GM21576 (cell line): ENCODE measurements around the gene ARID1B.
"Not testable (repeated sequence)": the region's sequence is repeated elsewhere in the genome, so short reads cannot be mapped to it uniquely, and the experiment has no call there.

ENCODE experiments used
- ATAC-seq: cut with Tn5 transposase; IDR thresholded peaks from one replicate; pipeline ENCODE4 v1.9.1; 2021; ENCODE audit warnings: mild to moderate bottlenecking, moderate library complexity; ENCODE audit not compliant: unreplicated experiment

The ARID1B gene

DNA sequence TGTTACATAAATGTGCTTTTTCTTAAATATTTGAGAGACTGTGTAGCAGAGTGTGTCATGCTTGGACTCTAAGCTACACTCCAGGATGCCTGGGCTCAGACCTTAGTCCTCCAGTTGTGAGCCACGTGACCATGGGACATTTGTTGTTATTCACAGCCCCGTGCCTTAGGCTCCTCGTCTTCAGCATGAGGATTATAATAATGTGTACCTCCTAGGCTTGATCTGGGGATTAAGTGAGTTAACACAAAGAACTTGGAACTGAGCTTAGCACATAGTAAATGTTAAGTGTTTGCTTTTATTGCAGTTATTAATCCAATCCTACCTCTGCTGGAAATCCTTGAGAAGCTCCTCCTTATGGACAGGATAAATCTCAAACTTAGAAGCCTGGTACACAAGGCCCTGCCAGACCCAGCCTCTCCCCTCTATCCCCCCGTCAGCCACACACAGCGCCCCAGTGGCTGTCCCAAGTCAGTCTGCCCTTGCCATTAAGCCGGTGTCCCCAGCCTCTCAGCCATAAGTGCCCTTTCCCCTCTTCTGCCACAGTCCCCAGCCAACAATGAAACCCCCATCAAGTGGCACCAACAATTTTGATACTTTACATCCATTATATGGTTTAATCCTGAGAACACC, 368.6 kb downstream of the ARID1B start:
- no peak for ATAC-seq

DNA sequence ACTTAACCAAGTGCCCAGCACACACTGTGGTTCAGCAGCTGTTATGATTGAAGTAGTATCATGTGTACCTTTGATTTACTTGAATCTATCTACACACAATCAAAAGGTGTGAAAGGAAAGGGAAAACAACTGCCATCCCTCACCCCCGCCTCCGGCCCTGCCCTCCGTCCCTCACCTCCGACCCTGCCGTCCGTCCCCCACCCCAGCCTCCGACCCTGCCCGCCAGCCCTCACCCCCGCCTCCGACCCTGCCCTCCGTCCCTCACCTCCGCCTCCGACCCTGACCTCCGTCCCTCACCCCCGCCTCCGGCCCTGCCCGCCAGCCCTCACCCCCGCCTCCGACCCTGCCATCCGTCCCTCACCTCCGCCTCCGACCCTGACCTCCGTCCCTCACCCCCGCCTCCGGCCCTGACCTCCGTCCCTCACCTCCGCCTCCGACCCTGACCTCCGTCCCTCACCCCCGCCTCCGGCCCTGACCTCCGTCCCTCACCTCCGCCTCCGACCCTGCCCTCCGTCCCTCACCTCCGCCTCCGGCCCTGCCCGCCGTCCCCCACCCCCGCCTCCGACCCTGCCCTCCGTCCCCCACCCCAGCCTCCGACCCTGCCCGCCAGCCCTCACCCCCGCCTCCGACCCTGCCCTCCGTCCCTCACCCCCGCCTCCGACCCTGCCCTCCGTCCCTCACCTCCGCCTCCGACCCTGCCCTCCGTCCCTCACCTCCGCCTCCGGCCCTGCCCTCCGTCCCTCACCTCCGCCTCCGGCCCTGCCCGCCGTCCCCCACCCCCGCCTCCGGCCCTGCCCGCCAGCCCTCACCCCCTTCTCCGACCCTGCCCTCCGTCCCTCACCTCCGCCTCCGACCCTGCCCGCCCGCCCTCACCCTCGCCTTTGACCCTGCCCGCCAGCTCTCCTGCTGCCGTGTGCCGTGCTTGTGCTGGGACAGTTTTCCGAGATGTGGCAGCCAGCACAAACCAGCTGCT, 370.2 kb downstream of the ARID1B start:
- not testable (repeated sequence) for ATAC-seq

DNA sequence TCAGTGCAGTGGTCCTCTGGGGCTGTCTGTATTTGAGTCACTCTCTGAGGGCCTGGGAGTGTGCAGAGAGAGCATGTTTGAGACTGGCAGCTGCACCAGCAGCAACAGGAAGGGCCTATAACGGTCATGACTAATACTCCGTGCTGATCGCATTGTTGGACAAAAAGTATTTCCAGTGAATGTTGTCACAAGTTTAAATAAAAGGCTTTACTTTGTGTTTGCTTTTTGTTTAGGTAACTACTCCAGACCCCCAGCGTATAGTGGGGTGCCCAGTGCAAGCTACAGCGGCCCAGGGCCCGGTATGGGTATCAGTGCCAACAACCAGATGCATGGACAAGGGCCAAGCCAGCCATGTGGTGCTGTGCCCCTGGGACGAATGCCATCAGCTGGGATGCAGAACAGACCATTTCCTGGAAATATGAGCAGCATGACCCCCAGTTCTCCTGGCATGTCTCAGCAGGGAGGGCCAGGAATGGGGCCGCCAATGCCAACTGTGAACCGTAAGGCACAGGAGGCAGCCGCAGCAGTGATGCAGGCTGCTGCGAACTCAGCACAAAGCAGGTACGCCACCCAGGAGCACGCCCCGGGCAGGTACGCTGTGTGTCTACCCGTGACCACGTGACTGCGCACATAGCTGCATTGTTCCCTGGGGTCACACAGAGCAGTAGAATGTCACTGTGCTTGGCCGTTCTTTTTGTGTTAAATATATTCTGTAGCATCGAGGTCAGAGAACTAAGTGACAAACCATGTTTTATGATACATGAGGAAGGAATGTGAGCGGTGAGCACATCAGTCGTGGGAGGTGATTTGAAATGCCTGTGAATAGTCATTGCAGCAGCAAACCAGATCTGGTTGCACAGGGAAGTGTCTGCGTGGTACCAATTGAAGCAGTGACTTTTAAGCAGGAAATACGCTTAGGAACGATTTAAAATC, 371.5 kb downstream of the ARID1B start:
- ATAC-seq, result no peak

DNA sequence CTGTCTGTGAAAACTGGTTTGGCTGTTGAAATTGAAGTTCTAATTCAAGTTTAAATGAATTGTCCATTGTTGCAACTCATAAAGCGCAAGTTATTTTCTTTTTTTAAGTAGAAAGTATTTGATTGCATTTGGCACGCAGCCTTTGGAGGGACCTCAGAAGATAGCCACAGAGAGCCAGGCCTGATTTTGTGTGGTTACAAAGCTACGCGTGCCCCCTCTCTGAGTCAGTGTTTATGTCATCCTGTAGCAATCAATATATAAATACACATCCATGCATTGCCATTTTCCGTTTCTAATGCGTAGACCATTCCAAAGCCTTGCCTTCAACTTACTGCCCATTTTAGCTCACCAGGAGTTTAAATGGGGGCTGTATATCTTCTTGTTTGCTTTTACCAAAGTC, 372.9 kb downstream of the ARID1B start:
- no peak for ATAC-seq

DNA sequence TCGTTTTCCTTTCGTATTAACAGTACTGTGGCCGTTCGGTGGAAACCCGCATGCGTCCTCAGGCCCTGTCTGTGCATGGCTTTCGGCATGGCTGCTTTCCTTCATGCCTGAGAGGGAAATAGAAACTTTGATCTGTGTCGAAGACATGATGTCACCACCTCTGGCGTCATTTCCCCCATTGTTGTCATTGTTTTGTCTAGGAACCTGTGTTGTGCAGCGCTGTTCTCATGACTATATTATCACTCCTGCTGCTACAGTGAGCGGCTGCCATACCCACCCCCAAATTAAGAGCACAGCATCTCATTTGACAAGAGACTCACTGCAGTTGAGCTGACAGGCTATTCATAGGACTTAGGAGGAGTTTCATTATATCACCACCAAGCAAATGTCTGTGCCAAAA, 373.9 kb downstream of the ARID1B start:
- no peak for ATAC-seq

DNA sequence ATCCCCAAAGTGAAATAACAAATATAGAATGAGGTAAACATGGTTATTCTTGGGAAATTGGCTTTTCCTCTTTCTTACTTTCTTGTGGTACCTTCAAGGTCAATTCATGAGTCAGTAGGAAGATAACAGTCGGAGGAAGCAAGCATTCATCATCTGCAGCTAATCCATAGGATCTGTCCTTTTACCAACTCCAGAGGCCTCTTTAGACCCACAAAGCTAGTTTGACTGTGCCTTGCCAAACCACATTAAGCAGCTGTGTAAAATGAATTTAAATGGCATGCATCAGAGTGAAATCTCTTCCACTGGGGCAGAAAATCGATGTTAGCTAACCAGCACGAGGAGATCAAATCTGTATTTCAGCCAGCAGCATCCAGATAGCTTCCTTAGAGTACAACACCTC, 374.8 kb downstream of the ARID1B start:
- no peak for ATAC-seq

DNA sequence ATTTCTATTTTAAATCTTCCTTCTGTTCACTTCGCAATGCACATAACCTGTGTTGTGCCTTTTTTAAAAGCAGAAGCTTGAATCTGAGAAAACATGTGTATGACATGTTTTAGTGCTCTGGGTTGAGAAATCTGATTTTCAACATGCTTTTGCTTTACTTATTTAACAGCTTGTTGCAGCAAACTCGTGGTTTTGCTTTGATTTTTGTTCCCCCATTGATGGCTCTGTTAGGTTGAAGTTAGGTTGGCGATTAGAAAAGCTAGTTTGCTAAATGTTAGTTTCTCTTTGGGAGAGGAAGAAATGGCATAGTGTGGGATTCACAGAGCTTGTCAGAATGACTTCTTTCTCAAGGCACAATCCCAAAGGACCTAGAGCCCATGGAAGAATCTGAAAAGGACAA, 375.4 kb downstream of the ARID1B start:
- ATAC-seq, result no peak

DNA sequence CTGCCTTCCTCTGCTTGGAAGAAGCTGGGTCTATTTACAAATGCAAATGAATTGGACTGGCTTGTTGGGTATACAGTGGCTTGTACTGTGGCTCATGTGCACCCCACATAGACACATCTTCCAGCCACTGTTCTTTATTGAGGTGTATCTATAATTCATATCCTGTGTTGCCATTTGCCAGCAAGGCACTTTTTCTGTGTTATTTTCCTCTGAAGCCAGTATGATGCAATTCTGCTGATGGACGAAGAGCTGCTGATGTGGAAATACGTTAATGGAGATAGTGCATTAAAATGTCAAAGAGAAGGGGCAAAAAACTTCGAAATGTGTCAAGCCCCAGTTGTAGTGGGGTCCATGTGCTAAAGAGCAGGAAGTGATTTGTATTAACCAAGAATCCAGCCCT, 378.6 kb downstream of the ARID1B start:
- no peak for ATAC-seq

DNA sequence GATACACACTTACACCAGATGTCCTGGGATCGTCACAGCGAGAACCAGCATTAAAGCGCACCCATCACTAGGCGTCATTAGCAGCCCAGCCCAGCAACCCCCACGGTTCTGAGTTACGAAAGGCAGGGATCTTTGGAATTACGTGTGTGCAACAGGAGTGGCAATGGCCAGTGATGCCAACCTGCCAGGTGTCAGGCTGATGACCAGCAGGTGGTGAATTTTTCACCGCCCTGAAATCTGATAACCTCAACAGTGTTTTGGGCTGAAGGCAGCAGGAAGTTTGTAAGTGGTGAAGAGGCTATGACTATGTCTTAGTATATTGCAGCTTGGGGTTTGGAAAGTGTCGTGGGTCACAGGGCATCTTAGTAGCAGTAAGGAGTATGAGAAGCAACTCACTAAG, 380.1 kb downstream of the ARID1B start:
- ATAC-seq, result no peak

DNA sequence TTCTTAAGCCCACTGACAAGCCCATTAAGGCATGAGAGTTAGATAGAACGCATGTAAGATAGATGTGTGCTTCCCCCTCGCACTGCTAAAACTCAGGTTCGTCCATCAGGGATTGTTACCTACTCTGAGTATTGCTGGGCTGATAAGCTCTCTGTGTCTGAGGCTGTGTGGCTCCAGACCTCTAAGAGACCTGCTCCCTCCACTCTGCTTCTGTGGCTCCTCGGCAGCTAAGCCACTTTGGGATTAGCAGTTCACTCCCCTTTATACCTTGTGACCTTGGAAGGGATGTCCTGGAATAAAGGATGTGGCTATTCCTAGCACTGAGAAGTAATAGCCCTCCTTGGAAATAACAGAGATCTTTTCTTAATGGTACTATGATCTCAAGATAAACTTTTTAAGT, 381.3 kb downstream of the ARID1B start:
- ATAC-seq, result no peak

DNA sequence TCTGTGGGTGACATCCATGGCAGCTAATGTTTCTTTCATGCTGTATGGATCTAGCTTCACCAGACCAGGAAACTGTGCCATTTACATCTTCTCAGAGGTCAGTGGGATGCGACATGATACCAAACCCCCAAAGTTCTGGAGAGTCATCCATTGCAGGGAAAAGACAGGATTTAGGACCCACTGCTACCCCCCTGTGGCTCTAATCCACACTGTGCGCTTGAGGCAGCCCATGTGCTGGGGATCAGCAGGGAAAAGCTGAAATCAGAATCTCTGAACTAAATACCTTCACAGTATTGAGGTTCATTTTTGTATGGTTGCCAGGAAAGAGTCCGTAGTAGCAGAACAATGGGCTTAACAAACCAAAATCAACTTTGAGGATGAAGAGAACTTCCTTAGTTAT, 381.7 kb downstream of the ARID1B start:
- no peak for ATAC-seq

DNA sequence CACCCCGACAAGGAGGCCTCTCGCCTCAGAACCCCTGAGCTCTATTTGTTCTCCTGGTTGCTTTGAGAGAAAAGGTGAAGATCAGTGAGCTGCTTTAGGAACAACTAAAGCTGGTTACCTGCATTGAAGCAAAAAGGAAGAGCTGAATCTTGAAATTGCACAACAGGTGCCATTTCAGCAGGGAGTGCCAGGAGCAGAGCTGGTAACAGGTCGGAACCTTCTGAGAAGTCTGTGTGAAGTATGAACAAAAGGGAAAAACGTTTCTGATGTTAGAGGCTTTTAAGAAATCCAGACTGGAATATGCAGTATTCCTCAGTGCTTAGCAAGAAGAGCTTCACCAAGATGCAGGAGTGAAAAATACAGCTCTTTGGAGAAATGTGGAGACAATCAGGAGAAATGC, 382.2 kb downstream of the ARID1B start:
- ATAC-seq, result no peak

DNA sequence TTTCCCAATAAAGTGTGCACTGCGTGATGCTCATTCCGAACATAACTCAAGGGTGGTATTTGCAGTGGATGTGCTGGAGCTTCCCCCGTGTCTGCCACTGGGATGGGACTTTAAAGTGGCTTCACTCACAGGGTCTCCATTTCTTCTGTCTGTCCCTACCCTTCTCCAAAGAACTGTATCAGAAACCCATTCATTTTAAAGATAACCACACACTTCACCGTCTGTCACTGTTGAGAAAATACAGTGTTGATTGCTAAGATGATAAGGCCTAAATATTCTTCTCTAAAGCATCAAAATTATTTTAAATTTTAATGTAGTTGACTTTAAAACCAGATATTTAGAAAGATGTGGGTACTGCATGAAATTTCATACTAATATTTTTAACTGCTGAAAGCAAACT, 384.7 kb downstream of the ARID1B start:
- ATAC-seq, result no peak

DNA sequence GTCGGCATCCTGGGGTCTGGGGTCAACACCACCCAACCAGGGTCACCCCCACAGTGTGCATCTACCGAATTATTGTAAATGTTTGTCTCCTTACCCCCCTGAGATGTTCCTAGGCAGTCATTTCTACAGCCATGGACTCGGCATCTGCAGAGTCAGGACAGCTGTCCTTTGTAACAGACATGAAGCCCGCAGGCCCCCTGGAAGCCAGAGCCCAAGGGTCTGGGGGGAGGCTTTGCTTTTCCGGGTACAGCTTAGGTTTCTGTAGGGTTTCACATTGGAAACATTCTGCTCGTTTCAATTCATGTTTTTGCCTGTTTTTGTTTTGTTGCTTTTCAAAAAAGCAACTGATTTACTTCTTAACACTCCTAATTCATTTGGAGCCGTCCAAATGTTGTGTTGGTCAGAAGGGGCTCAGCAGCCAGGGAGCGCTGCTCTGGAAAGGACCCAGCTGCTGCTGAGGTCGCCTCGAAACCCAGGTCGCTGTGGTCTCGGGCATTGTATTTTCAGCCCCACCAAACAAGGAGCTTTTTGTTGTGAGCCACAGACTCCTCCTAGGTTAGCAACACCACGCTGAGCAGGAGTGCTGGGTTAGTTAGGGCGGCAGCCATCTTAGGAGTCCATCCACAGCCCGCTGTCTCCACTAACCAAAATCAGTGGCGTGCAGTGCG, 385.7 kb downstream of the ARID1B start:
- no peak for ATAC-seq

DNA sequence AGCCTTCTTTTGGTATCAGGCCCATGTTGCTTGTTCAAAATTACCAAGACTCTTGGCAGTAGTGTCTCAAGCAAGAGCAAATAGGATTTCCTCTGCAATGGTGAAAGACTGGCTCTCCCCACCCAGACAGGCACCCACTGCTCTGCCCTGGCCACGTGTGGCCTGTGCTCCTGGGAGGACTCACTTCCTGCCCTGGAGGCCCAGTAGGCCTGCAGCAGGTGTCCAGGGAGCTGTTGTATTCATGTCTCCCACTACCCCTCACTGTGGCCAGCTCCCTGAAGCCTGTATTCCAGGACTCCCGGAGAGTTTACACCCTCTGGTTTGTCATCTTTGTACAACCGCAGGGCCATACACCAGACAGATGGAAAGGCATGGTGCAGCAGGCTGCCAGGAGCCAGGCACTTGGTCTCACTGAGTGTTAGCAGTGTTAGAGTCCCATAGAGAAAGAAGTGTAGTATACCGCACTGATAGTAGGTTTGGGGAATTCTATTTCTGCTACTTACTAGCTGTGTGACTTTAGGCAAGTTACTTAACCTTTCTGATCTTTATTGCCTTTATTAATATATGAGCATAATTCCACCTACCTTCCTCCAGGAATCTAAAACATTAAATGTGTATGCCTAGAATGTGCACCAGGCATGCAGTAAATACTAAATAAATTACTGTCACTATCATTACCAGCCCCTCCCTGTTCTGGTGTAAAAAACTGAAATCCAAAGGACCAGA, 386.4 kb downstream of the ARID1B start:
- no peak for ATAC-seq

DNA sequence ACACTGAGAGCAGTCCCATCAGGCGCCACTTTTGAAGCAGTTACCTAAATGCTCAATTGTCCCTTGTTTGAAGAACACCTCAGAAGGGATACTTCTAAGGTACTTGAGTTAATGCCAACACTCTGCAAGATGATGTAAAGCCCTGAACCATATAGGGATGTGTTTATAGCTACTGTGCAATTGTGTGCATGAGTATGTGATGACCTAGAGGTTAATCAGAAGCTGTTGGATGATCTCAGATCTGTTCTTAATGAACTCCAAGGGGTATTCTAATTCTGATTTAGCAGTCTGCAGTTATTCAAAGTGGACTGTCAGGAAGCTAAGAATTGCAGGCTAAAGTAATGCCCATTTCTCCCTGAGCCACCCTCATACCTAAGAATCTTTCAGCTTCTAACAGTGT, 387.8 kb downstream of the ARID1B start:
- ATAC-seq, result no peak

DNA sequence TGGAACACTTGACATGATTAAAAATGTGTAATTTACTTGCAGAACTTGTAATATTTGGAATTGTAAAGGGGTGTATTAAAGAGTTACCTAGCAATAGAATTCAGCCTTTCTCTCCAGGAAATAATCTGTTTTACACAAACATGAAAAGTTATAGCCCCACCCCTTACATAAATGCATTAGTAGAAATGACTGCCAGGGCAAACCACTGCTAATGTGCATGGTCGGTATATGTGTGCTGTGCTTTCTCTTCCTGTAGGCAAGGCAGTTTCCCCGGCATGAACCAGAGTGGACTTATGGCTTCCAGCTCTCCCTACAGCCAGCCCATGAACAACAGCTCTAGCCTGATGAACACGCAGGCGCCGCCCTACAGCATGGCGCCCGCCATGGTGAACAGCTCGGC, 389.6 kb downstream of the ARID1B start:
- ATAC-seq, result no peak

DNA sequence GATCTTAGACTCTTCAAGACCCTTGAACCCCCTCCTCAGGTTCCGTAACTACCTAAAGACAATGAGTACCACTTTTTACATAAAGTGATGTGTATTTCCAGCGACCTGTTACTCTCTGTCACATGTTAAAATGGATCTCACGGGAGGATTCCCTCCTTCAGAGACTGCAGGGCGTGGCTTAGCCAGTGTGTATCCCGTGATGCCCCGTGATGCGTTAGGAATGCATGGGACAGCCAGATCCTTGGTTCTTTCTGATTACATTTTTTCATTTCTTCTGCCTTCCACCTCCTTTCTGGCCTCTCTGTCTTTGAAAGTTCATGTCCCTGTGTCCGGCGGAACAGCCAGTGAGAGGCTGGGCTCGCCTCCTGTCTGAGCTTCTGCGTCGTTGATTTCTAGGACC, 390.7 kb downstream of the ARID1B start:
- ATAC-seq, result no peak

DNA sequence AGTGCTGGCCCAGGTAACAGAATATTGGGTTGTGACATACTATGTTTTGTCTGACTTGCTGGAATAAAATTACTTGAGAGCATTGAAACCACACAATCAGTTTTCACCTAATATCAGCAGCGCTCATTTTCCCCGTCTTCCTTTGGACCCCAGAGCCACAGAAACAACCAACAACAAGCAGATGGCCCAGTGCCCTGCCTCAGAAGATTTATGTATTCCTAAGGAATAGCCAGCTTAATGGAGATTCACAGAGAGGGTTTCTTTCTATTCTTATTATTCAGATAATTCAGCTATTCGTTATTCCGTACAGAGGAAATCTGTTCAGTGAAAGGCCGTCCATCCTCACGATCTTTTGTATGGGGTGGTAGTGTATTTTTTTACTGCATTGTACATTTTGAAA, 391.3 kb downstream of the ARID1B start:
- ATAC-seq, result no peak

DNA sequence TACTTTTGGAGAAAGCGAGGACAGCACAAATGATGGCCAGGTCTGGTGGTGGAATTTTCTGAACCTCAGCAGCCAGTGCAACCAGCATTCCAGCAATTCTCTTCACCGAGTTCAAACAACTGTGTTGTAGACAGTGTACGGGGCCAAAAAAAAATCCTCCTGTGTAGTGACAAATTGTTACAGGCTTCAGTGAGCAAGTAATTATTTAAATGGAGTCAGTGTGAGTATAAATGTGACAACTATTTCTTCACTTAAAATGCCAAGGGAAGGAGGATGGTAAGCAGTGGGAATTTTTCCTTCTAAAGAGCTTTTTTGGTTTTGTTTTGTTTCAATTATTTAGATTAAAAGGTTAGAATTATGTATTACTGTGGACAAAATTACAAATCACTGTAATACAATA, 392.0 kb downstream of the ARID1B start:
- ATAC-seq, result no peak
